SK-N-SH treated with all-trans-retinoic acid at 6 μM for 48 hours (cell line): ENCODE results near the gene HS6ST3.

Source experiments
- GLIS3 ChIP-seq: fragments of 250-450 bp; sonication (Bioruptor Pico); IDR thresholded peaks from 2 replicates; pipeline ENCODE4 v1.5.0; 2020; ENCODE audit warnings: mild to moderate bottlenecking, moderate library complexity
- PPARA ChIP-seq: fragments of 250-450 bp; sonication (Bioruptor Pico); IDR thresholded peaks from 2 replicates; pipeline ENCODE4 v1.5.0; 2020; ENCODE audit warnings: mild to moderate bottlenecking, borderline replicate concordance
- RARB ChIP-seq: fragments of 250-450 bp; sonication (Bioruptor Pico); IDR thresholded peaks from 2 replicates; pipeline ENCODE4 v1.8.0; 2021; ENCODE audit warnings: mild to moderate bottlenecking, moderate library complexity
- ZFP3 ChIP-seq: fragments of 250-450 bp; sonication (Bioruptor Pico); IDR thresholded peaks from 2 replicates; pipeline ENCODE4 v1.5.0; 2020; ENCODE audit warnings: mild to moderate bottlenecking, moderate library complexity
- ZNF8 ChIP-seq: fragments of 450-650 bp; formaldehyde crosslinking; IDR thresholded peaks from 2 replicates; pipeline ENCODE4 v1.5.0; 2020; ENCODE audit warnings: mild to moderate bottlenecking, moderate library complexity
- TF ChIP-seq, protein P1 (sequence below): fragments of 250-450 bp; sonication (Bioruptor Pico); IDR thresholded peaks from 2 replicates; pipeline ENCODE4 v1.5.1; 2020; ENCODE audit warnings: low read depth, mild to moderate bottlenecking, moderate library complexity
- TF ChIP-seq, protein P2 (sequence below): fragments of 250-450 bp; sonication (Bioruptor Pico); IDR thresholded peaks from 2 replicates; pipeline ENCODE4 v1.8.0; 2021; ENCODE audit warnings: low read depth, mild to moderate bottlenecking, moderate library complexity, borderline replicate concordance

GRCh38 chr13:96720446-96720845, 630.5 kb downstream of the HS6ST3 start:
- TF ChIP-seq, protein P1, sequence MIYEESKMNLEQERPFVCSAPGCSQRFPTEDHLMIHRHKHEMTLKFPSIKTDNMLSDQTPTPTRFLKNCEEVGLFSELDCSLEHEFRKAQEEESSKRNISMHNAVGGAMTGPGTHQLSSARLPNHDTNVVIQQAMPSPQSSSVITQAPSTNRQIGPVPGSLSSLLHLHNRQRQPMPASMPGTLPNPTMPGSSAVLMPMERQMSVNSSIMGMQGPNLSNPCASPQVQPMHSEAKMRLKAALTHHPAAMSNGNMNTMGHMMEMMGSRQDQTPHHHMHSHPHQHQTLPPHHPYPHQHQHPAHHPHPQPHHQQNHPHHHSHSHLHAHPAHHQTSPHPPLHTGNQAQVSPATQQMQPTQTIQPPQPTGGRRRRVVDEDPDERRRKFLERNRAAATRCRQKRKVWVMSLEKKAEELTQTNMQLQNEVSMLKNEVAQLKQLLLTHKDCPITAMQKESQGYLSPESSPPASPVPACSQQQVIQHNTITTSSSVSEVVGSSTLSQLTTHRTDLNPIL (CRISPR knock-in tag) = no peak
- TF ChIP-seq ZNF8 (CRISPR knock-in tag) = no peak
- TF ChIP-seq RARB (CRISPR knock-in tag) = no peak
- no peak for TF ChIP-seq GLIS3 (CRISPR knock-in tag)
- no peak for TF ChIP-seq PPARA
- no peak for TF ChIP-seq ZFP3 (CRISPR knock-in tag)
- TF ChIP-seq, protein P2, sequence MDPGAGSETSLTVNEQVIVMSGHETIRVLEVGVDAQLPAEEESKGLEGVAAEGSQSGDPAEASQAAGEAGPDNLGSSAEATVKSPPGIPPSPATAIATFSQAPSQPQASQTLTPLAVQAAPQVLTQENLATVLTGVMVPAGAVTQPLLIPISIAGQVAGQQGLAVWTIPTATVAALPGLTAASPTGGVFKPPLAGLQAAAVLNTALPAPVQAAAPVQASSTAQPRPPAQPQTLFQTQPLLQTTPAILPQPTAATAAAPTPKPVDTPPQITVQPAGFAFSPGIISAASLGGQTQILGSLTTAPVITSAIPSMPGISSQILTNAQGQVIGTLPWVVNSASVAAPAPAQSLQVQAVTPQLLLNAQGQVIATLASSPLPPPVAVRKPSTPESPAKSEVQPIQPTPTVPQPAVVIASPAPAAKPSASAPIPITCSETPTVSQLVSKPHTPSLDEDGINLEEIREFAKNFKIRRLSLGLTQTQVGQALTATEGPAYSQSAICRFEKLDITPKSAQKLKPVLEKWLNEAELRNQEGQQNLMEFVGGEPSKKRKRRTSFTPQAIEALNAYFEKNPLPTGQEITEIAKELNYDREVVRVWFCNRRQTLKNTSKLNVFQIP (CRISPR knock-in tag) = no peak
